Hepatocyte (in vitro differentiated cells): Measurements from ENCODE around the gene ZNF281. TPM values are rescaled to one million over a fixed set of nuclear protein-coding genes. Genes with fewer than 3 reads are reported as not detected.
A peak's percentile ranks its signal among the peaks of the same experiment; 100 is the strongest.

Experiments
- DNase-seq: peaks from one replicate; pipeline ENCODE4 v3.0.0-alpha.2; 2016; ENCODE audit warnings: low spot score
- H2AFZ ChIP-seq: fragments of 200-600 bp; sonication (generic); 2 replicates; pipeline ENCODE4 v1.6.0; 2016; ENCODE audit warnings: antibody characterized with exemption, mild to moderate bottlenecking
- H3K27ac ChIP-seq: fragments of 200-600 bp; sonication (generic); 2 replicates; pipeline ENCODE4 v1.5.1; 2016; ENCODE audit warnings: mild to moderate bottlenecking
- H3K27me3 ChIP-seq: fragments of 200-600 bp; sonication (generic); 2 replicates; pipeline ENCODE4 v1.6.1; 2016
- H3K36me3 ChIP-seq: fragments of 200-600 bp; sonication (generic); replicated peaks from 2 replicates; pipeline ENCODE4 v1.5.1; 2016; ENCODE audit warnings: low read depth; ENCODE audit not compliant: insufficient read depth
- H3K4me1 ChIP-seq: fragments of 200-600 bp; sonication (generic); 2 replicates; pipeline ENCODE4 v1.5.1; 2016; ENCODE audit warnings: mild to moderate bottlenecking, moderate library complexity; ENCODE audit not compliant: insufficient read depth
- H3K4me2 ChIP-seq: fragments of 200-600 bp; sonication (generic); 2 replicates; pipeline ENCODE4 v1.6.0; 2016
- H3K4me3 ChIP-seq: fragments of 200-600 bp; sonication (generic); 2 replicates; pipeline ENCODE4 v1.5.1; 2016; ENCODE audit warnings: mild to moderate bottlenecking
- H3K79me2 ChIP-seq: fragments of 200-600 bp; sonication (generic); 2 replicates; pipeline ENCODE4 v1.6.0; 2017; ENCODE audit warnings: mild to moderate bottlenecking
- H3K9me2 ChIP-seq: fragments of 200-600 bp; sonication (generic); replicated peaks from 2 replicates; pipeline ENCODE4 v1.6.0; 2017; ENCODE audit warnings: mild to moderate bottlenecking; ENCODE audit not compliant: insufficient read depth
- H3K9me3 ChIP-seq: fragments of 200-600 bp; sonication (generic); 2 replicates; pipeline ENCODE4 v1.5.1; 2016; ENCODE audit warnings: low read depth, mild to moderate bottlenecking
- H4K20me1 ChIP-seq: fragments of 200-600 bp; sonication (generic); 2 replicates; pipeline ENCODE4 v1.6.0; 2016; ENCODE audit warnings: mild to moderate bottlenecking; ENCODE audit not compliant: insufficient read depth, poor library complexity, severe bottlenecking
- CTCF ChIP-seq: fragments of 200-600 bp; sonication (generic); IDR thresholded peaks from 2 replicates; pipeline ENCODE4 v1.5.1; 2016; ENCODE audit warnings: antibody characterized with exemption, mild to moderate bottlenecking; ENCODE audit not compliant: poor library complexity
- EZH2 ChIP-seq: fragments of 200-600 bp; sonication (generic); IDR thresholded peaks from 2 replicates; pipeline ENCODE4 v1.6.1; 2016; ENCODE audit warnings: antibody characterized with exemption, mild to moderate bottlenecking, borderline replicate concordance
- EZH2phosphoT487 ChIP-seq: fragments of 200-600 bp; sonication (generic); IDR thresholded peaks from one replicate; pipeline ENCODE4 v1.6.1; 2018; ENCODE audit warnings: antibody characterized with exemption, mild to moderate bottlenecking, low read depth, moderate library complexity; ENCODE audit not compliant: unreplicated experiment, severe bottlenecking
- WGBS: methylation state at CpG from one replicate; pipeline ENCODE4 v1.1.6; 2016; ENCODE audit warnings: low lambda C conversion rate; ENCODE audit errors: missing lambda C conversion rate; 5-methylcytosine and 5-hydroxymethylcytosine counted together
- polyA plus RNA-seq: library from polyadenylated mRNA; unstranded; fragments of >200 nt; fragmentation: Nextera tagmentation; extraction: Ambion mirVana; gene quantifications from 2 replicates; pipeline ENCODE4 v1.2.1, GENCODE V29; 2016
- total RNA-seq: library from RNA; depleted of rRNA; stranded (reverse); fragments of >200 nt; gene quantifications from 2 replicates; pipeline ENCODE4 v1.2.3, GENCODE V29; 2014

ZNF281 gene
- total and polyA plus RNA-seq, 2 experiments from 2014 or later: 19.2 to 26.6 TPM

DNA sequence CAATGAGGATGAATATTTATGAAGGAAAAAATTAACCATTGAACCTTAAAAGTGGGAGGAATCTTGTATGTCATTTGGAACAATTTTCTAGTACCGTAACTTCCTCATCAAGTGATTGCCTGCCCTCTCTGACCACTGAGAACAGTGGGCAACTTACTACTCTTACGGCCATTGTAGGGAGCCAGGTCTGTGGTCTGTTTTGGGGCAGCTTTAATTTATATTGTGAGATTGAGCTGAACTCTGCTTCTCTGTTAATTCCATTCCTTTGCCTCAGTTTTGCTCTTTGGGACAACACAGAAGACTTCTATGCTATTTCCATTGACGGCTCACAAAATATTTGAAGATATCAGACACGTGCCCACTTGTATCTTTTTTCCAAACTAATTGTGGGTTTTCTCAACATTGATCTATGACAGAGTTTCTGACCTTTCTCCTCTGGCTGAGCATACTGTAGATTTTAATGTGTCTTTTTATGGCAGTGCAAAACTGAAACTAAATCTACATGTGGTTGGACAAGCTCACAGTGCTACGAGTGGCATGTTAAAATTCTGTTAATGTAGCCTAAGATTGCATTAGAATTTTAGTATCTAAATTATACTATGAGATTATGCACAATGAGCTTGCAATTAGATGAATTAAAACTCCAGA, 27.8 kb upstream of the ZNF281 start:
- Histone ChIP-seq H3K79me2 (no peaks in the 10 kb centered on the region), H3K27ac (no peak overlapping the region), H3K9me2 (no peaks in the 10 kb centered on the region), H3K4me3 (no peak overlapping the region), H2AFZ (no peak overlapping the region), H3K27me3 (no peaks in the 10 kb centered on the region), H3K4me1 (no peaks in the 10 kb centered on the region), H3K36me3 (no peaks in the 10 kb centered on the region), H3K9me3 (no peaks in the 10 kb centered on the region), H3K4me2 (peak overlapping the region; percentile 48), H4K20me1 (no peaks in the 10 kb centered on the region)
- TF ChIP-seq EZH2 (no peak), CTCF (no peak), EZH2phosphoT487 (no peak)
- DNase-seq: no peak
- 79% methylated on average over 5 of the region's 5 CpGs for WGBS

- Histone ChIP-seq H3K79me2 (no peaks in the 10 kb centered on the region), H4K20me1 (no peaks in the 10 kb centered on the region), H3K4me3 (no peak overlapping the region), H3K9me3 (no peaks in the 10 kb centered on the region), H3K27ac (no peak overlapping the region), H3K36me3 (no peaks in the 10 kb centered on the region), H3K4me1 (no peaks in the 10 kb centered on the region), H2AFZ (no peak overlapping the region), H3K27me3 (no peaks in the 10 kb centered on the region), H3K4me2 (no peak overlapping the region), H3K9me2 (no peaks in the 10 kb centered on the region)
- no peak for TF ChIP-seq CTCF
- no peak for TF ChIP-seq EZH2phosphoT487
- no peak for DNase-seq
Measured at GRCh38 chr1:200437088-200437487, 27.3 kb upstream of the ZNF281 start.

DNA sequence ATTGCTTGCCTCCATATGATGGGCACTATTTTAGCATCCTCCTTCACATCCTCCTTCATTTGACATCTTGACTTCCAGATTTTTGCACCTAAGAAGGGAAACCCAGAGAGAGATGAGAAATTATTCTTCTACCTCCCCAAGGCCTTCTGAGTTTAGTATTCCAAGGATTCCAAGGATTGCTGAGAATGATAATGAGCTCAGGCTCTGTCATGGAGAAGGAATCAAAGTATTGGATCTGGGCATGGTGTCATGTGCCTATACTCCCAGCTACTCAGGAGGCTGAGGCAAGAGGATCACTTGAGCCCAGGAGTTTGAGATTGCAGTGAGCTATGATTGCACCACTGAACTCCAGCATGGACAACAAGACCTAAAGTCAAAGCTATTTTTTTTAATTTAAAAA, 26.6 kb upstream of the ZNF281 start:
- H3K9me3 ChIP-seq: no peaks in the 10 kb centered on the region

GRCh38 chr1:200435200-200435780, 25.5 kb upstream of the ZNF281 start:
- H3K79me2 ChIP-seq: no peaks in the 10 kb centered on the region
- H3K9me3 ChIP-seq: no peaks in the 10 kb centered on the region
- H3K4me2 ChIP-seq: no peak overlapping the region
- no peaks in the 10 kb centered on the region for H4K20me1 ChIP-seq
- H3K36me3 ChIP-seq: no peaks in the 10 kb centered on the region
- H3K4me3 ChIP-seq: no peak overlapping the region
- H3K4me1 ChIP-seq: no peaks in the 10 kb centered on the region
- TF ChIP-seq EZH2phosphoT487: no peak
- TF ChIP-seq EZH2: no peak
- no peak for TF ChIP-seq CTCF
- WGBS: 78% methylated on average over 8 of the region's 8 CpGs
- no peaks in the 10 kb centered on the region for H3K9me2 ChIP-seq
- H3K27ac ChIP-seq: no peak overlapping the region
- DNase-seq: no peak
- H3K27me3 ChIP-seq: no peaks in the 10 kb centered on the region
- H2AFZ ChIP-seq: no peak overlapping the region

More for the DNA sequence above, 26.6 kb upstream of the ZNF281 start:
- no peaks in the 10 kb centered on the region for H3K79me2 ChIP-seq
- H2AFZ ChIP-seq: no peak overlapping the region
- no peaks in the 10 kb centered on the region for H3K36me3 ChIP-seq
- no peak overlapping the region for H3K27ac ChIP-seq
- no peaks in the 10 kb centered on the region for H3K27me3 ChIP-seq
- no peaks in the 10 kb centered on the region for H3K9me2 ChIP-seq
- H3K4me1 ChIP-seq: no peaks in the 10 kb centered on the region
- H3K4me3 ChIP-seq: no peak overlapping the region
- no peak overlapping the region for H3K4me2 ChIP-seq
- TF ChIP-seq EZH2 (no peak), EZH2phosphoT487 (no peak)
- no peak for DNase-seq
- no peaks in the 10 kb centered on the region for H4K20me1 ChIP-seq
